HG02642 (cell line): Measurements from ENCODE around the gene NLGN1.

Experiments
- ATAC-seq: cut with Tn5 transposase; IDR thresholded peaks from one replicate; pipeline ENCODE4 v1.9.1; 2021; ENCODE audit warnings: mild to moderate bottlenecking; ENCODE audit not compliant: unreplicated experiment, poor library complexity

NLGN1 gene

DNA sequence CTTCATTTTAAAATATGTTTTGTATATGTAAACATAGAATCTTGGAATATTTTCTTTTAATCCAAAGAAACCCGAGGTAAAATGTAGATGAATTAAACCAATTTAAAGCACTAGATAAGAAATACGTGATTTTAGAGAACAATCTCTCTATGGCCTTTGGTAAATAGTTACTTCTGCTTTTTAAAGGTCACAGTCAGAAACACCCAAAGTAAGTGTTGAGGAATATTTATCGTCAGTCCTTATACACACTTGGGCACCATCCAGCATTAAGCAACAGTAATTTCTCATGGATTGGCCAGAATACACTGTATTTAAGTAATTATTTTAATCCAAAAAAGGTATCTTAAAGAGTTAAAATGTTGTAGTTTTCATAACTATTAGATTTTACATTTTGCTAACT, 713.2 kb downstream of the NLGN1 start:
- no peak for ATAC-seq

DNA sequence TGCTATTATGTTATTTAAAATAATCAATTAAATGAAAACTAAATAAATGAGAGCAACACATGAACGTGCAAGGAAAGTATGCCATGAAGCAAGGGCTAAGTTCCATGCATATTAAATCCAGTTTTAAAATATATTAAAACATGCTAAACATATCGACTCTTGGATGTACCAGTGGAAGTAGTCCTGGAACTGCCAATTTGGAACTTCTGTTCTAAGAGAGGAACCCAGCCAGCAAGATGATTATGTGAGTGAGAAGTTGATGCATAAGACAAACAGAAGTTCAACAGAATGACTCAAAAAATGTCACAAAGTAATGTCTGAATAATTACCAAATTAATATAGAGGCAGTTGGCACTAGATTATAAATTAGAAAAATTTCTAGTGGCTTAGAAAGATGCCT, 714.2 kb downstream of the NLGN1 start:
- ATAC-seq, result no peak

DNA sequence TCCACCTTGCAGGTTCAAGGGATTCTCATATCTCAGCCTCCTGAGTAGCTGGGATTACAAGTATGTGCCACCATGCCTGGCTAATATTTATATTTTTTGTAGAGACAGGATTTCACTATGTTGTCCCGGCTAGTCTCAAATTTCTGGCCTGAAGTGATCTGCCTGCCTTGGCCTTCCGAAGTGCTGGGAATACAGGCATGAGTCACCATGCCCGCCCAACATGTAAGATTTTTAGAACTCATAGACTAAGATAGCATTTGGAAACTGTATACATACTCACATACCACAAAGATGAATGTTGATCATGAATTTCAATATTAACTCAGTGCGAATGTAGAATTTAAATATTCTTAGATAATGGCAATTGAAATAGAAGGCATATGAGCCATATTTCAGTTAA, 718.9 kb downstream of the NLGN1 start:
- no peak for ATAC-seq

- no peak for ATAC-seq
These were observed 723.5 kb downstream of the NLGN1 start for GRCh38 chr3:174120997-174121396.

GRCh38 chr3:174122411-174122810, 724.9 kb downstream of the NLGN1 start:
- no peak for ATAC-seq

DNA sequence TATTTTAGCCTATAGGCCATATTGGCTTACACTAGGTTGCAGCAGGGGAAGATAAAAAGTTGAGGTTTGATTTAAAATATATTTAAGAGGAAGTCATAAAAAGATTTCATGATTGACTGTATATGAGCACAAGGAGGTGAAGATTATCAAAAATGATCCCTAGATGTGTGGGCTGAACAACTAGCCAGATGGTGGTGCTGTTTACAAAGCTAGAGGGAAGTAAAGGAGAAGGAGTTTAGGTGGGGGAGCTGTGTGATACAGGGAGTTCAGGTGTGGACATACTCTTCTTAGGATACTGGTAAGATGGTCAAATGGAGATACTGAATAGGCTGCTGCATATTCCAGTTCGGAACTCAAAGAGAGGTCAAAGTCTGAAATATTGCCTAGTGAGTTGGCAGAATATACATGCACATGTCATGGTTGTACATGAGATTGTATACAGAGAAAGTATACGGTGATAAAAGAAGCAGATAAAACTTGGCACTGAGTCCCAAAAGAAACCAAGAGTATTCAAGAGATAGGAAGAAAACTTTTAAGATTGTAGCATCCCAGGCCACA, 727.8 kb downstream of the NLGN1 start:
- no peak for ATAC-seq

DNA sequence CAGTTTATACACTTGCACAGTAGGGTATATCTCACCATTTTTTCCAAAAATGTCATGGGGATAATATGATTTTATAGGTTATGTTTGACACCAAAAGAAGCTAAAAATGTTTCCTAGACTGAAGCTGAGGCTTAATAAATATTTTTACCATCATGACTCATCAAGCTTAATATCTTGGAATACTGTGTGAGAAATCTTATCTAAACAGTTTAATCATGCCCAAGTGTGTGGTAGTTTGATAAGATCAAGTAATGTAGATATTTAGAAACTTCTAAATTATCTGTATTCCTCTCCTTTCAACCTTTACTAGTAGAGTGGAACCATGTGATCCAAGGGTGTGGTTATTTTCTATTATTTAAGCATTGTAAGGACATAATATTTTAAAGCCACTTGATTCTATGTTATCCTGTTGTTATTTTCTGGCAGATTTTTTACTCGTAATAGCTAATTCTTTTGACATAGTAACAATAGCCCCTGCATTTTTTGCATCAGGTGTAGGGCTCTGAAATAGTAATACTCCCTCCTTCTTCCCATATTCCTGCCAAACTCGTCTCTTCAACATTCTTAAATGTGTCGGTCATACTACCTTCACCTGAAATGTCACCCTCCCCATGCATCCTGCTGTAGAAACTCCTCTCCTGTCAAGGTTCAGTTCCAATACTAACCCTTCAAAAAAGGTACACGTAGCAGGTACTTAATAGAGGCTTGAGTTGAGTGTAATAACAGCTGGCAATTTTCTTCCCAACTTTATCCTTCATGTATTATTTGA, 729.6 kb downstream of the NLGN1 start:
- no peak for ATAC-seq

GRCh38 chr3:174132006-174132405, 734.5 kb downstream of the NLGN1 start:
- no peak for ATAC-seq

GRCh38 chr3:174132421-174133042, 735.0 kb downstream of the NLGN1 start:
- ATAC-seq, result no peak

DNA sequence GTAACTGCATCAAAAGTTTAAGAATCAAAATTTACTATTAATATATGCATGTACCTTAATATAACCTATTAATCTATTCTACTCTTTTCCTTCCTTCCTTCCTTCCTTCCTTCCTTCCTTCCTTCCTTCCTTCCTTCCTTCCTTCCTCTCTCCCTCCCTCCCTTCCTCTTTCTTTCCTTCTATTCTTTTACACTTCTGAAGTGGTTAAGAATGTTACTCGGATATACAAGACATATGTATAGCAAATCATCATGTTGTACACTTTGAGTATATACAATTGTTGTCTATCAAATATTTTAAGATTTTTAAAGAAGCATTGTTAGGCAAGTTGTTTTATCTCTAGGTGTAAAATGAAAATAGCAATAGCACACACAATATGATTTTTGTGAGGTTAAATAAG, 748.5 kb downstream of the NLGN1 start:
- no peak for ATAC-seq

DNA sequence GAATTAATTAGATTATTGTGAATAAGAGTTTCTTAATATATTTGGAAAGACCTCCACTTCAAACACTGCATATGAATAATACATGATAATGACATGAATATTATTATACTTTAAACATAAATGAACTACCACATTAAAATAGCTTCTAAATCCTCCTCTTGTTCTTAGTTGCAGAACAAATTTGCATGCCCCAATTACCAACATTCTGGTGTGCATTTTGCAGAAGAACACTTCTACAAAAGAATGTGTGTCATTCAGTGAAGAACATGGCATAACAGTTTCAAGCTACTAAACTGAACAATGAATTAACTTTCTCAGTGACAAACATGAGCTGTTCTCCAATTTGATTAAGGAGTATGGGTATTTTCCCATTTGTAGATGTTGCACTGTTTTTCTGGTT, 750.3 kb downstream of the NLGN1 start:
- no peak for ATAC-seq

- no peak for ATAC-seq
These were observed 756.3 kb downstream of the NLGN1 start for GRCh38 chr3:174153871-174154270.

GRCh38 chr3:174156200-174156599, 758.7 kb downstream of the NLGN1 start:
- ATAC-seq, result no peak

- no peak for ATAC-seq
These were observed 761.1 kb downstream of the NLGN1 start for GRCh38 chr3:174158674-174159073.

DNA sequence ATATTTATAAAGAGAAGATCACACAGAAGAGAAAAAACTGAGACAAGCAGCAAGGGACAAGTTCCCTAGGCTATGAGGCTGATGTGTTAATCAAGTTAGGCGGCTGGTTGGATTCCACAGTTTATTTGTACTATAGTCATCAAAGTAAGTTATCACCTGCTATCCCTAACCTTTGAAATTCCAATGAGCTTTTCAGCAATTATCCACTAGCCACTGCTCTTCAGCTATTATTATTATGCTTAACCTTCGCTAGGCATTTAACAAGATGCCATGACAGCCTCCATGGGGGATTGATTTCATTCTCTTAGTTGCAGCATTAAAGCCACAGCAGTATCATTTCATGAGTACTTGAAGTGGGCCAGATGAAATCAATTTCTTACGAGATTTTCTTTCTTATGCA, 762.1 kb downstream of the NLGN1 start:
- no peak for ATAC-seq

DNA sequence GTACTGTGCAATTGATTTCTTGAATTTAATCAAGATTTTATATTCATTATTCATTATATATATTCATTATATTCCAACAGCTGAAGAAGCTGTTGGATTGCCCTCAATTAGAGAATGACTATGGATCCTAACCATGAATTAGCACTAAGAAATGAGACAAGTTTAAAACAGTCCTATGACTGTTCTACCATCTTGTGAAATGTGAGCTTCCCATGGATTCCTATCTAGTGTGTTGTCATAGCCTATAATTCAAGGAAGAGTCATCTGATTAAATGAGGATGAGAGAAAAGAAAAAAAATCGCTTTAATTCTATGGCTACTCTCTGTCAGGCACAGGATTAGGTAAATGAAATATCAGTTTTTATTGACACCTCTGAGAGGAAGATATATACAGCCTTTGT, 765.0 kb downstream of the NLGN1 start:
- ATAC-seq, result no peak

DNA sequence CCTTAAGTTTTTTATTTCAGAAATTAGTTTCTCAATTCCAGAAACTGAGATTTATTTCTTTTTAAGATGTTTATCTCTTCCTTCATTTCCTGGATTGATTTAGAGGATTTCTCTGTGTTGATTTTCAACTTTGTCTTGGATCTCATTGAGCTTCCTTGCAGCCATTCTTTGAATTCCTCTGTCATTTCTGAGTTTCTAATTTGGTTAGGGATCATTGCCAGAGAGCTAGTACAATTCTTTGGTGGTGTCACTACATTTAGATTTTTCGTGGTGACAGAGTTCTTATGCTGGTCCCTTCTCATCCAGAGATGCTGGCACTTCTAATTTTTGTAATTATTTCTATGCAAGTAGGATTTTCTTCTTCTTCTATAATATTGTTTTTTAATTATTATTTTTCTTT, 770.5 kb downstream of the NLGN1 start:
- ATAC-seq, result no peak

DNA sequence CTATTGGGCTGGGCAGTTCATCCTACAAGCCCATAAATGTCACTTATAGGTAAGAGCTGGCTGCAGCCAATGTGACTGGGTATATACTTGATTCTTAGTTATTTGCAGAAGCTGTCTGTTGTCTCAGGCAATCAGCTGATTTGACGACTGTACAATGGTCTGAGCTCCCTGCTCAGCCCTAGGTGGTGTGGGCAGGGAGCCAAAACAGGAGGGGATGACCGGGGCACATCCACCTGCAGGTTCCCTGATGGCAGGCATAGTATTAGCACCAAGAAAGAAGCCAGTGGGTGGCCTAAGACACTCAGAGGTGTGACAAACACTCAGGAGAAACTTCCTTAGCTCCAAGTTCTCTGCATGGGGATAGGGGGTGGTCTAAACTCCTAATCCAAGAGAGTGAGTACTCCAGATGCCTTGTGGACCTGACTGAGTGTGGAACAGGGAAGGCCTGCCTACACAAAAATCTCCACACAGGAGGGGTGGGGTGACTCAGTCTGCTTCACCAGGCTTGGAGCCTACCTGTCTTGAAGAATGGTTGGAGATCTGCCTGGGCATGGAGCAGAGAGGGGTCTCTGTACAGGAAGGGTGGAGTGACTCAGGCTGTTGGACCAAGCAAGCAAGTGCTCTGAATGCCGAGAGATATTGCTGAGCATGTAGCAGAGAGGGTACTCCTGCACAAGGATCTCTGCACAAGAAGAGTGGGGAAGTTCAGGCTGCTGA, 771.2 kb downstream of the NLGN1 start:
- ATAC-seq, result no peak

DNA sequence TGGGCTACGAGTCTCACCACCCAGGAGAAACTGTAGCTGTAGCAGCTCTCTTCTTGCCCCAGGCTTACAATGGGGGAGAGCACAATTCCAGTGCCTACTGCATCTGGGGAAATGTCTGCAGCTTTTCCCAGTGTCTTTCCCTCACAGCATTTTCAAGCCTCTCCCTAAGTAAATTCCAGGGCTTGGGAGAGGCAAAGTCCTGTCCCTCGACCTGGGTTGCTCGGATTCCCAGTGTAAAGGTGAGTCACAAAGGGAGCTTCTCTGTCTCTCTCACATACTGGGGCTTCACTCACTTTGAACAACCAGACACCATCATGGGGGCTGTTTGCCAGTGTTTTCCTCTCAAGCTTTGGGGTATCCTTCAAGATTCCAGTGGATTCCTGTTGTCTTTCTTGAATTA, 772.2 kb downstream of the NLGN1 start:
- no peak for ATAC-seq

GRCh38 chr3:174170248-174170647, 772.7 kb downstream of the NLGN1 start:
- no peak for ATAC-seq

DNA sequence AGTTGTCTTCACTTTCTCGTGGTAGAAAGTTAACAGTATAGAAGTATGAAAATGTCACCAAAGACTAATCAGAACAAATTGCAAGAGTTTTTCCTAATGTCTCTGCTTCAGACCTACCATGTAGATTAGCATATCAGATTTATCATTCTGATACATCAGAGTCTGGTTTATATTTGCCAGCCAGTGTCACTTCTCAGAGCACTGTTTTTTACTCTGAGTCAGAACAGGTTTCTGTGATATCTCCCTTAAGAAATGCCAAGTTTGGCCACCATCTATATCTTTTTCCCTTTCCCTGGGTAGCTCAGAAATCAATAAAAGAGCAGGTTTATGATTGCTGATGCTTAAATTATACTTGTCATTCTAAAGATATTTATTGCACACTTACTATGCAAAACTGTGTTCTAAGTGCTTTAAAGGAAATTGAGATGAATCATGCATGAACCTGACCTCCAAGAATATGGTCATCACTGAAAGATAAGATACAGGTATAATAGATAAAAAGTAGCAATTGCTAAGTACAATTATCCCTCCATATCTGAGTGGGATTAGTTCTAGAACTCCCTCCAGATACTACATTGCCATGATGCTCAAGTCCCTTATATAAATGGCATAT, 788.9 kb downstream of the NLGN1 start:
- ATAC-seq, result no peak
